Lung (tissue), 12 donors: ENCODE results near the gene PIK3CG. TPM values are rescaled to one million over a fixed set of nuclear protein-coding genes. Genes with fewer than 3 reads are reported as not detected.

Source experiments
- ATAC-seq: fragments of 200-7000 bp; cut with Tn5 transposase; one replicate; pipeline ENCODE4 v1.9.1; 2020; ENCODE audit warnings: moderate number of reproducible peaks; ENCODE audit not compliant: insufficient read depth, low FRiP score
- DNase-seq, 3 donors: peaks; one replicate each; pipeline ENCODE4 v3.0.0-alpha.2; 2013 to 2017
- H3K27ac ChIP-seq, 2 donors: one replicate each; pipeline ENCODE4 v1.5.1; 2013; ENCODE audit warnings: mild to moderate bottlenecking in 2 of 2, moderate library complexity in 2 of 2, control low read depth in 1 of 2, inconsistent platforms in 1 of 2, low read depth in 1 of 2, low read length in 1 of 2
- H3K27me3 ChIP-seq, 3 donors: one replicate each; pipeline ENCODE4 v1.5.1; 2013; ENCODE audit warnings: low read length in 2 of 3; ENCODE audit not compliant: control insufficient read depth in 3 of 3, insufficient read depth in 3 of 3
- H3K36me3 ChIP-seq, 4 donors: one replicate each; pipeline ENCODE4 v1.5.1; 2013; ENCODE audit warnings: low read length in 4 of 4, mild to moderate bottlenecking in 1 of 4, moderate library complexity in 1 of 4; ENCODE audit not compliant: control insufficient read depth in 4 of 4, insufficient read depth in 4 of 4
- H3K4me1 ChIP-seq, 5 donors: one replicate each; pipeline ENCODE4 v1.5.1; 2013; ENCODE audit warnings: low read length in 5 of 5, mild to moderate bottlenecking in 2 of 5, moderate library complexity in 1 of 5; ENCODE audit not compliant: control insufficient read depth in 5 of 5, insufficient read depth in 5 of 5
- H3K4me3 ChIP-seq: one replicate; pipeline ENCODE4 v1.5.1; 2013; ENCODE audit warnings: mild to moderate bottlenecking, control low read depth, moderate library complexity
- H3K9ac ChIP-seq, 2 donors: one replicate each; pipeline ENCODE4 v1.5.1; 2013; ENCODE audit warnings: low read length in 2 of 2, control low read depth in 1 of 2; ENCODE audit not compliant: insufficient read depth in 1 of 2
- H3K9me3 ChIP-seq, 4 donors: one replicate each; pipeline ENCODE4 v1.5.1; 2013; ENCODE audit warnings: low read length in 3 of 4, mild to moderate bottlenecking in 1 of 4, moderate library complexity in 1 of 4; ENCODE audit not compliant: control insufficient read depth in 4 of 4, insufficient read depth in 3 of 4
- WGBS, 2 donors: extraction: QIAGEN DNeasy Blood & Tissue Kit; methylation state at CpG; one replicate each; pipeline ENCODE4 v1.1.7; 2013; 5-methylcytosine and 5-hydroxymethylcytosine counted together
- polyA plus RNA-seq, 2 donors: library from polyadenylated mRNA; stranded (reverse); fragments of 200-250 nt; gene quantifications; one replicate each; pipeline ENCODE4 v1.2.1, GENCODE V29; 2013
- total RNA-seq, 2 donors: library from RNA; depleted of rRNA in 1 of 2; stranded (reverse); fragments of >200 nt in 1 of 2; gene quantifications; one replicate each; pipeline ENCODE4 v1.2.1, GENCODE V29; 2014 to 2021
- TF ChIP-seq, protein P1 (sequence below): IDR thresholded peaks from 2 replicates; pipeline ENCODE4 v1.5.1; 2012; ENCODE audit warnings: mild to moderate bottlenecking; ENCODE audit errors: control extremely low read depth, extremely low read depth
- donor health status: control.
- donor health status: control.
- donor health status: Bipolar disorder and iron deficiency.
- donor health status: healthy.
- donor health status: DM: yes; HTN: yes; CAD: no.

Gene PIK3CG
- total and polyA plus RNA-seq, 4 donors = 0.61 to 10.8 (median 6.8) TPM

DNA sequence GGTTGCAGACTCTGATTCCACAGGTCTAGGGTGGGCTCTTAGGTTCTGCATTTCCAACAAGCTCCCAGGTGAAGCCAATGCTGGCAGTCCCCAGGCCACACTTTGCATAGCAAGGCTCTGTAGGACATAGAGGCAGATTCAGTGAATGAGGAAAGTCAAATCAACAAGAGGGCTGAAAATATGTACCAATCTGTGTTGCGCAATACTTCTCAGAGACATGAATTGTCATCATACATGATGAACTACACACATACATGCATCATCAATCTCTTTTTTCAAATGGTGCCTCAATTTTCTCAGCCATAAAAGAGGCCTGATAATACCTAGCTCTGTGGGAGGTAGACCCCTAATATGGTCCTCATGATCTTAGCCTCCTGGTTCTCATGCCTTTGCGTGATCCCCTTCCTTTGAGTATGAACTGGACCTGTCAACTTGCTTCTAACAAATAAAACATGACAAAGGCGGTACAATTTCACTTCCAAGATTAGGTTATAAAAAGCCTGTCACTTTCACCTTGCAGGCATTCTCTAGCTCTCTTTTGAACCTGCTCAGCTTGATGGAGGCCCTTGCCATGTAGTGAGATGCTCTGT is 49.0 kb downstream of the PIK3CG start:
- no peak overlapping the region for H3K4me3 ChIP-seq
- ATAC-seq = no peak
- H3K36me3 ChIP-seq = no peaks in the 10 kb centered on the region
- no peaks in the 10 kb centered on the region for H3K27me3 ChIP-seq
- H3K9ac ChIP-seq = no peak overlapping the region
- no peak for DNase-seq
- H3K27ac ChIP-seq = no peak overlapping the region
- H3K4me1 ChIP-seq = no peaks in the 10 kb centered on the region
- WGBS, 2 donors = 99% methylated on average over 3 of the region's 3 CpGs
- TF ChIP-seq, protein P1, sequence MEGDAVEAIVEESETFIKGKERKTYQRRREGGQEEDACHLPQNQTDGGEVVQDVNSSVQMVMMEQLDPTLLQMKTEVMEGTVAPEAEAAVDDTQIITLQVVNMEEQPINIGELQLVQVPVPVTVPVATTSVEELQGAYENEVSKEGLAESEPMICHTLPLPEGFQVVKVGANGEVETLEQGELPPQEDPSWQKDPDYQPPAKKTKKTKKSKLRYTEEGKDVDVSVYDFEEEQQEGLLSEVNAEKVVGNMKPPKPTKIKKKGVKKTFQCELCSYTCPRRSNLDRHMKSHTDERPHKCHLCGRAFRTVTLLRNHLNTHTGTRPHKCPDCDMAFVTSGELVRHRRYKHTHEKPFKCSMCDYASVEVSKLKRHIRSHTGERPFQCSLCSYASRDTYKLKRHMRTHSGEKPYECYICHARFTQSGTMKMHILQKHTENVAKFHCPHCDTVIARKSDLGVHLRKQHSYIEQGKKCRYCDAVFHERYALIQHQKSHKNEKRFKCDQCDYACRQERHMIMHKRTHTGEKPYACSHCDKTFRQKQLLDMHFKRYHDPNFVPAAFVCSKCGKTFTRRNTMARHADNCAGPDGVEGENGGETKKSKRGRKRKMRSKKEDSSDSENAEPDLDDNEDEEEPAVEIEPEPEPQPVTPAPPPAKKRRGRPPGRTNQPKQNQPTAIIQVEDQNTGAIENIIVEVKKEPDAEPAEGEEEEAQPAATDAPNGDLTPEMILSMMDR = no peak
- H3K9me3 ChIP-seq = no peaks in the 10 kb centered on the region

DNA sequence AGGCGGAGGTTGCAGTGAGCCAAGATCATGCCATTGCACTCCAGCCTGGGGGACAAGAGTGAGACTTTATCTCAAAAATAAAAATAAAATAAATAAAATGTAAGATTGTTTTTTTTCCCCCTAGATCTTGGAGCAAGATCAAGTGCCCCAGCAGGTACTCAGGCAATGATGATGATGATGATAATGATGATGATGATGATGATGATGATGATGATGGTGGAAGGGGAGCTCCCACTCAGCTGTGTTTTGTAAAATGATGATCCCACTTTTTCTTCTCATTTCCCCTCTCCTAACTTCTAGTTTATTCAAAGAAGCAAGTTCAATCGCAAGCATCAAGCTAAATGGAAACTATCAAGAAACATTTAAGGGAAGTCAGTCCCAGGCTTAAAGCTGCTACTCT is 50.3 kb downstream of the PIK3CG start:
- H3K36me3 ChIP-seq = no peaks in the 10 kb centered on the region
- TF ChIP-seq, protein P1 = no peak
- H3K27ac ChIP-seq = no peak overlapping the region
- no peak for ATAC-seq
- H3K4me3 ChIP-seq = no peak overlapping the region
- H3K4me1 ChIP-seq = no peaks in the 10 kb centered on the region
- 74 to 75% methylated on average over 2 of the region's 2 CpGs for WGBS, 2 donors
- no peak overlapping the region for H3K9ac ChIP-seq
- no peak for DNase-seq
- H3K27me3 ChIP-seq = no peaks in the 10 kb centered on the region
- no peaks in the 10 kb centered on the region for H3K9me3 ChIP-seq

DNA sequence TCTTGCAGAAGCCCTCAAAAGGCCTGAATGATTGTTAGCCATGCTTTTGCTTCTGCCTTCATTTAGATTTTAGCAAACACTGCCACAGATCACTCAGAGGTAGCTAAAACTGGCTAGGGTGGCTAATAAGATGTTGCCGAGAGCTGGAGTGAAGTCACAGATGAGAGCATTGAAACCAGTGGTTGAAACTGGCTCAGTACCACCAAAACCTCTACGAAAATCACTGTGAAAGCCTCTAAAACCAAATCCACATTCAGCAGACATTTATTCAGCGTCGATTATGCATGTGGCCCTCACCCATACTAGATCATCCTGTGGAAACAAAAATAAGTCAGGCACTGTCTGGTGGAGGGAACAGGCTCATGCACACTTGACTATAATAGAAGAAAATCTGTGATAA is 50.8 kb downstream of the PIK3CG start:
- H3K36me3 ChIP-seq = no peaks in the 10 kb centered on the region
- no peak overlapping the region for H3K4me3 ChIP-seq
- no peaks in the 10 kb centered on the region for H3K9me3 ChIP-seq
- no peak overlapping the region for H3K27ac ChIP-seq
- H3K9ac ChIP-seq = no peak overlapping the region
- DNase-seq (no peak), ATAC-seq (no peak)
- H3K4me1 ChIP-seq = no peaks in the 10 kb centered on the region
- TF ChIP-seq, protein P1 = no peak
- 80 to 92% methylated on average over 4 of the region's 4 CpGs for WGBS, 2 donors
- H3K27me3 ChIP-seq = no peaks in the 10 kb centered on the region

DNA sequence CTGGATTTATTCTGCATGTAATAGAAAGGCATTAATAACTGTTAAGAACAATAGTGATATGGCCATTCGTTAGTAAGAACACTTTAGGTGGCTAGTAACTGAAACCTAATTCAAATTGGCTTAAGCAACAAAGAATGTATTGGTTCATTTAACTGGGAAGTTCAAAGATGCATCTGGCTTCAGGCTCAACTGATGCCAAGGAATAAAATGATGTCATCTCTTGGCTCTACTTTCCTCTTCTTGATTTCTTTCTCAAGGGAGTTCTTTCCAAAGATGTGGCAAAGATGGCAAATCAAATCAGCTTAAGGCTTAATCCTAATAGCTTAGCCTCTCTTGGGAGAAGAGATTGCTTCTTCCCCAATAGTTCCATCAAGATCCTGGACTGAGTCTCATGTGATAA is 51.6 kb downstream of the PIK3CG start:
- no peak overlapping the region for H3K4me3 ChIP-seq
- no peak for ATAC-seq
- H3K27ac ChIP-seq = no peak overlapping the region
- H3K9me3 ChIP-seq = no peaks in the 10 kb centered on the region
- DNase-seq = no peak
- TF ChIP-seq, protein P1 = no peak
- H3K9ac ChIP-seq = no peak overlapping the region
- no peaks in the 10 kb centered on the region for H3K27me3 ChIP-seq
- no peaks in the 10 kb centered on the region for H3K4me1 ChIP-seq
- WGBS, 2 donors = 81 to 97% methylated on average over 1 of the region's 1 CpG
- no peaks in the 10 kb centered on the region for H3K36me3 ChIP-seq
